Ovary (tissue), 9 donors: ENCODE results near the gene TFIP11. TPM values are rescaled to one million over a fixed set of nuclear protein-coding genes. Genes with fewer than 3 reads are reported as not detected.

Experiments
- DNase-seq, 5 donors: peaks; one replicate each; pipeline ENCODE4 v3.0.0-alpha.2; 2019 to 2020
- H3K27ac ChIP-seq, 2 donors: fragments of 200-600 bp; one replicate each; pipeline versions ENCODE4 v1.5.1 to v1.8.0; 2019 to 2022
- H3K27me3 ChIP-seq: fragments of 200-600 bp; one replicate; pipeline ENCODE4 v1.8.0; 2022
- H3K36me3 ChIP-seq: fragments of 200-600 bp; sonication (generic); one replicate; pipeline ENCODE4 v1.5.1; 2019
- H3K4me1 ChIP-seq: one replicate; pipeline ENCODE4 v1.8.1; 2013; ENCODE audit warnings: mild to moderate bottlenecking, moderate library complexity; ENCODE audit not compliant: insufficient read depth
- H3K4me3 ChIP-seq: fragments of 200-600 bp; sonication (generic); one replicate; pipeline ENCODE4 v1.5.1; 2017
- H3K9me3 ChIP-seq, 2 donors: fragments of 200-600 bp in 1 of 2; sonication (generic) in 1 of 2; one replicate each; pipeline versions ENCODE4 v1.5.1 to v1.8.1; 2013 to 2019; ENCODE audit warnings: mild to moderate bottlenecking in 1 of 2, moderate library complexity in 1 of 2
- CTCF ChIP-seq, 3 donors: fragments of 450-650 bp in 2 of 3; fragments of 200-600 bp in 1 of 3; IDR thresholded peaks; one replicate each; pipeline versions ENCODE4 v1.5.1 to v1.8.0; 2016 to 2022; ENCODE audit warnings: antibody characterized with exemption in 3 of 3, mild to moderate bottlenecking in 1 of 3
- EP300 ChIP-seq: sonication (generic); formaldehyde crosslinking; IDR thresholded peaks from one replicate; pipeline ENCODE4 v1.6.1; 2017; ENCODE audit warnings: antibody characterized with exemption
- POLR2A ChIP-seq: fragments of 450-650 bp; IDR thresholded peaks from one replicate; pipeline ENCODE4 v1.6.1; 2017; ENCODE audit warnings: antibody characterized with exemption, mild to moderate bottlenecking, moderate library complexity
- WGBS, 3 donors: extraction: QIAGEN DNeasy Blood & Tissue Kit in 1 of 3; methylation state at CpG; one replicate each; pipeline versions ENCODE4 v1.1.5 to v1.1.7; 2013 to 2017; 5-methylcytosine and 5-hydroxymethylcytosine counted together
- intact Hi-C, 4 donors: fragments of 100-400 bp; cut with DNase I; formaldehyde crosslinking; loops; one replicate each; pipeline versions ENCODE4 v1.11.0 to v1.15.1; 2022 to 2023
- polyA plus RNA-seq, 2 donors: library from polyadenylated mRNA; stranded (reverse); fragments of 200-250 nt in 1 of 2; fragments of 350-450 nt in 1 of 2; fragmentation: Illumina TruSeq in 1 of 2; extraction: RNeasy Lipid Tissue Mini Kit (QIAGEN cat#74804) in 1 of 2; gene quantifications; one replicate each; pipeline ENCODE4 v1.2.3, GENCODE V29; 2013 to 2014
- total RNA-seq, 7 donors: library from RNA; depleted of rRNA in 2 of 7; stranded (reverse); fragments of >200 nt in 2 of 7; fragmentation: NEBNext Ultra II Directional in 3 of 7; extraction: Animal tissue kit (Norgen Biotek cat#: 25700) in 3 of 7; gene quantifications; one replicate each; pipeline versions ENCODE4 v1.1.0 to v1.2.4, GENCODE V29; 2016 to 2023
- donor health status: DM: no; HTN: no; CAD: no; lungs with moderate emphysema.
- donor health status: DM: no; HTN: no; CAD: no.
- donor health status: Bipolar disorder and iron deficiency.
- donor health status: DM: yes; HTN: yes; CAD: no.
- donor health status: DM: no; HTN: no; CAD: no.
- donor health status: DM: yes; HTN: yes; CAD: no.

The TFIP11 gene
- total and polyA plus RNA-seq, 9 donors: 10.8 to 31.0 (median 26.3) TPM

- intact Hi-C loops: no loop called here
Measured at GRCh38 chr22:26501996-26502395, 10.3 kb downstream of the TFIP11 start.

GRCh38 chr22:26499188-26499703 lies 13.0 kb downstream of the TFIP11 start:
- TF ChIP-seq POLR2A: no peak
- intact Hi-C loops: no loop called here

More at GRCh38 chr22:26501996-26502395, 10.3 kb downstream of the TFIP11 start:
- no peaks in the 10 kb centered on the region for H3K36me3 ChIP-seq
- H3K27ac ChIP-seq: no peak overlapping the region
- TF ChIP-seq POLR2A: no peak
- no peak for TF ChIP-seq CTCF (IDR thresholded peaks at IDR 0.05)
- no peak for TF ChIP-seq EP300
- no peaks in the 10 kb centered on the region for H3K27me3 ChIP-seq
- H3K9me3 ChIP-seq: no peaks in the 10 kb centered on the region
- H3K4me3 ChIP-seq: no peak overlapping the region
- DNase-seq: no peak
- H3K4me1 ChIP-seq: no peaks in the 10 kb centered on the region
- 82 to 90% (median 87%) methylated on average over 2 of the region's 2 CpGs for whole genome bisulfite sequencing, 3 donors

GRCh38 chr22:26496456-26496855 lies 15.8 kb downstream of the TFIP11 start:
- Histone ChIP-seq H3K27me3 (no peaks in the 10 kb centered on the region), H3K27ac (no peak overlapping the region), H3K36me3 (no peaks in the 10 kb centered on the region), H3K9me3 (no peaks in the 10 kb centered on the region), H3K4me3 (no peak overlapping the region), H3K4me1 (no peaks in the 10 kb centered on the region)
- WGBS, 3 donors: 47 to 67% (median 51%) methylated on average over 4 of the region's 4 CpGs
- intact Hi-C loops: no loop called here
- TF ChIP-seq EP300: no peak
- no peak for TF ChIP-seq POLR2A
- TF ChIP-seq CTCF (IDR thresholded peaks at IDR 0.05): no peak
- no peak for DNase-seq

More at GRCh38 chr22:26499188-26499703, 13.0 kb downstream of the TFIP11 start:
- Histone ChIP-seq H3K9me3 (no peaks in the 10 kb centered on the region), H3K27ac (no peak overlapping the region), H3K36me3 (no peaks in the 10 kb centered on the region), H3K4me1 (no peaks in the 10 kb centered on the region), H3K27me3 (no peaks in the 10 kb centered on the region), H3K4me3 (no peak overlapping the region)
- DNase-seq: no peak
- WGBS, 3 donors: 87 to 90% (median 89%) methylated on average over 25 of the region's 25 CpGs

GRCh38 chr22:26494506-26494905 lies 17.8 kb downstream of the TFIP11 start:
- H3K27ac ChIP-seq: no peak overlapping the region
- H3K36me3 ChIP-seq: no peaks in the 10 kb centered on the region
- intact Hi-C loops: no loop called here
- no peaks in the 10 kb centered on the region for H3K27me3 ChIP-seq
- TF ChIP-seq POLR2A (no peak), CTCF (IDR thresholded peaks at IDR 0.05) (no peak), EP300 (no peak)
- H3K4me1 ChIP-seq: no peaks in the 10 kb centered on the region
- no peak for DNase-seq
- no peak overlapping the region for H3K4me3 ChIP-seq
- H3K9me3 ChIP-seq: no peaks in the 10 kb centered on the region

- intact Hi-C loops: no loop called here
- Histone ChIP-seq H3K9me3 (no peaks in the 10 kb centered on the region), H3K27ac (no peak overlapping the region), H3K27me3 (no peaks in the 10 kb centered on the region), H3K36me3 (no peaks in the 10 kb centered on the region), H3K4me1 (no peaks in the 10 kb centered on the region), H3K4me3 (no peak overlapping the region)
- WGBS, 3 donors: 85 to 88% (median 87%) methylated on average over 9 of the region's 9 CpGs
- no peak for DNase-seq
- TF ChIP-seq CTCF (IDR thresholded peaks at IDR 0.05): no peak
- TF ChIP-seq POLR2A: no peak
- TF ChIP-seq EP300: no peak
Measured at GRCh38 chr22:26492220-26492619, 20.1 kb downstream of the TFIP11 start.
